Measurements from ENCODE around the gene GNG14. TPM values are rescaled to one million over a fixed set of nuclear protein-coding genes. Genes with fewer than 3 reads are reported as not detected.
A peak's percentile ranks its signal among the peaks of the same experiment; 100 is the strongest.
"Not testable (repeated sequence)": the region's sequence is repeated elsewhere in the genome, so short reads cannot be mapped to it uniquely, and the experiment has no call there.

GNG14 gene
- not detected for total RNA-seq

GRCh38 chr19:12687496-12688196, at the start of gene GNG14:
GNG14 (plus strand) TSS chr19:12687998; CDS start chr19:12688049, 51 bp downstream.
- 81 to 87% methylated on average over 9 of the region's 9 CpGs for WGBS, 2 donors
- no peak for TF ChIP-seq CTCF (IDR thresholded peaks at IDR 0.05)
- TF ChIP-seq POLR2A (IDR thresholded peaks at IDR 0.05), result no peak
- intact Hi-C loops (cut with DNase I; ENCODE audit: low total_unique reads), result no loop called here
- no peak for DNase-seq (ENCODE audit: low spot score in 2 of 2)
- H3K4me3 ChIP-seq (ENCODE audit: low read depth, poor library complexity, severe bottlenecking), result no peak within 1 kb of the TSS

- WGBS, 2 donors, result 94 to 96% methylated on average over 22 of the region's 22 CpGs
- no peak for DNase-seq (ENCODE audit: low spot score in 2 of 2)
- TF ChIP-seq POLR2A (IDR thresholded peaks at IDR 0.05) (no peak), CTCF (IDR thresholded peaks at IDR 0.05) (no peak)
- intact Hi-C loops (cut with DNase I; ENCODE audit: low total_unique reads), result no loop called here
- H3K4me3 ChIP-seq (ENCODE audit: low read depth, poor library complexity, severe bottlenecking), result no peak overlapping the region
Measured at GRCh38 chr19:12638611-12639182, 49.1 kb upstream of the GNG14 start.

GRCh38 chr19:12639901-12640613, 47.7 kb upstream of the GNG14 start:
- WGBS, 2 donors, result 11 to 16% methylated on average over 22 to 25 of the region's 39 CpGs

GRCh38 chr19:12641456-12641855, 46.3 kb upstream of the GNG14 start:
- intact Hi-C loops (cut with DNase I; ENCODE audit: low total_unique reads), result no loop called here
- no peak for DNase-seq (ENCODE audit: low spot score in 2 of 2)
- no peak overlapping the region for H3K4me3 ChIP-seq (ENCODE audit: low read depth, poor library complexity, severe bottlenecking)
- no peak for TF ChIP-seq CTCF (IDR thresholded peaks at IDR 0.05)
- TF ChIP-seq POLR2A (IDR thresholded peaks at IDR 0.05), result no peak
- 75 to 76% methylated on average over 13 of the region's 13 CpGs for WGBS, 2 donors

More at GRCh38 chr19:12639901-12640613, 47.7 kb upstream of the GNG14 start:
- intact Hi-C loops (cut with DNase I; ENCODE audit: low total_unique reads), result no loop called here
- peak; percentile 69 to 95 for DNase-seq (ENCODE audit: low spot score in 2 of 2)
- no peak overlapping the region for H3K4me3 ChIP-seq (ENCODE audit: low read depth, poor library complexity, severe bottlenecking)
- TF ChIP-seq POLR2A (IDR thresholded peaks at IDR 0.05) (no peak), CTCF (IDR thresholded peaks at IDR 0.05) (peak in 1 of 3 donors; percentile 15)

GRCh38 chr19:12642506-12642905, 45.3 kb upstream of the GNG14 start:
- intact Hi-C loops (cut with DNase I; ENCODE audit: low total_unique reads), result no loop called here
- TF ChIP-seq CTCF (IDR thresholded peaks at IDR 0.05) (no peak), POLR2A (IDR thresholded peaks at IDR 0.05) (no peak)
- no peak overlapping the region for H3K4me3 ChIP-seq (ENCODE audit: low read depth, poor library complexity, severe bottlenecking)
- 87 to 91% methylated on average over 26 of the region's 26 CpGs for WGBS, 2 donors
- DNase-seq (ENCODE audit: low spot score in 2 of 2), result no peak

GRCh38 chr19:12643716-12644115, 44.1 kb upstream of the GNG14 start:
- intact Hi-C loops (cut with DNase I; ENCODE audit: low total_unique reads); H3K4me3 ChIP-seq (ENCODE audit: low read depth, poor library complexity, severe bottlenecking); DNase-seq (ENCODE audit: low spot score in 2 of 2): not testable (repeated sequence)
- WGBS, 2 donors, result 90 to 95% methylated on average over 14 of the region's 14 CpGs

All from lower leg skin (tissue), 4 donors.